HUES64 (cell line): ENCODE data around the gene FUT1. TPM values are rescaled to one million over a fixed set of nuclear protein-coding genes. Genes with fewer than 3 reads are reported as not detected.
"Not testable (repeated sequence)": the region's sequence is repeated elsewhere in the genome, so short reads cannot be mapped to it uniquely, and the experiment has no call there.

Source experiments
- H3K27ac ChIP-seq: 2 replicates; pipeline ENCODE4 v1.7.0; 2013; ENCODE audit warnings: low read depth, low read length, inconsistent platforms
- H3K27me3 ChIP-seq: 2 replicates; pipeline ENCODE4 v1.6.1; 2013; ENCODE audit warnings: mild to moderate bottlenecking, low read length; ENCODE audit not compliant: insufficient read depth
- H3K36me3 ChIP-seq: 2 replicates; pipeline ENCODE4 v1.6.1; 2013; ENCODE audit warnings: mild to moderate bottlenecking, low read length; ENCODE audit not compliant: insufficient read depth
- H3K4me1 ChIP-seq: 2 replicates; pipeline ENCODE4 v1.6.1; 2013; ENCODE audit warnings: mild to moderate bottlenecking, low read length, moderate library complexity; ENCODE audit not compliant: insufficient read depth
- H3K4me3 ChIP-seq: 2 replicates; pipeline ENCODE4 v1.5.1; 2013; ENCODE audit warnings: mild to moderate bottlenecking, low read length, moderate library complexity
- H3K9ac ChIP-seq: 2 replicates; pipeline ENCODE4 v1.6.1; 2013; ENCODE audit warnings: mild to moderate bottlenecking, low read depth, low read length
- H3K9me3 ChIP-seq: 2 replicates; pipeline ENCODE4 v1.6.1; 2013; ENCODE audit warnings: low read depth, low read length; ENCODE audit not compliant: insufficient read depth
- WGBS: fragments of 150-250, 120-280 bp; methylation state at CpG from one replicate; pipeline ENCODE4 v1.1.7; 2013; ENCODE audit warnings: missing lambda C conversion rate; 5-methylcytosine and 5-hydroxymethylcytosine counted together
- polyA plus RNA-seq, 2 experiments: library from polyadenylated mRNA; stranded (reverse); fragments of 50-300 nt; gene quantifications; one replicate each; pipeline ENCODE4 v1.2.3, GENCODE V29; 2013

FUT1 gene
- 2.4 TPM for polyA plus RNA-seq (2013, experiment 1 of 2)
- 2.9 TPM for polyA plus RNA-seq (2013, experiment 2 of 2)

- Histone ChIP-seq H3K9ac (peak within 1 kb of the TSS; percentile 34), H3K36me3 (peaks cover 24% of the 10 kb centered on the region), H3K4me3 (peak within 1 kb of the TSS; percentile 69), H3K27ac (peak within 1 kb of the TSS; percentile 72), H3K27me3 (peaks cover 6% of the 10 kb centered on the region; the same call in 1 of the 2 replicates), H3K9me3 (no peaks in the 10 kb centered on the region), H3K4me1 (peaks cover 7% of the 10 kb centered on the region; the same call in 1 of the 2 replicates)
- WGBS, result 1% methylated on average over 73 of the region's 73 CpGs
Observed at GRCh38 chr19:48752496-48753365, at the start of gene FUT1. Gene FUT1, minus strand, starts transcription at chr19:48752641. Its CDS starts 1,360 bp downstream, at chr19:48751281.

GRCh38 chr19:48799358-48800300 is 47.2 kb upstream of the FUT1 start:
- Histone ChIP-seq H3K9ac (no peak overlapping the region), H3K27ac (peak overlapping the region; percentile 74), H3K27me3 (no peaks in the 10 kb centered on the region), H3K9me3 (no peaks in the 10 kb centered on the region), H3K4me1 (peaks cover 11% of the 10 kb centered on the region), H3K36me3 (no peaks in the 10 kb centered on the region), H3K4me3 (no peak overlapping the region)
- 93% methylated on average over 44 of the region's 44 CpGs for whole genome bisulfite sequencing

DNA sequence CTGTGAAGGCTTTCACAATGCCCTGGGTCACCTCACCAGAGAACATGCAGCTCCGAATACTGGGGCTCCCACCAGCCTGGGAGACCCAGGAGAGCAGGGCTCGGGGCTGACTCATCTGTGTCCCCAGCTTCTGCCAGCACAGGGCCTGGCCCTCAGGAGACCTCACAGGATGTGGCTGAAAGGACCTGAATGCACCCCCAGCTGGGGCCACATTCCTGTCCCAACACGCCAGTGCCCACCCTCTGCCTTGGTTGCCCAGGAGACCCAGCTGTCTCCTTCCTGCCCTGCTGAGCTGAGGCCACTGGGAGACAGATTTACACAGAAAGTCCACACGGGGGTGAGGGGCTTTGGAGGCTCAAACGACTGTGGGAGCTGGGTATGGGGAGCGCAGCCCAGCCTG is 46.5 kb upstream of the FUT1 start:
- H3K36me3 ChIP-seq, result no peaks in the 10 kb centered on the region
- 60% methylated on average over 6 of the region's 6 CpGs for WGBS
- H3K9me3 ChIP-seq, result no peaks in the 10 kb centered on the region
- no peaks in the 10 kb centered on the region for H3K27me3 ChIP-seq
- H3K9ac ChIP-seq, result no peak overlapping the region; the same call in 1 of the 2 replicates
- peaks cover 11% of the 10 kb centered on the region for H3K4me1 ChIP-seq
- peak overlapping the region; percentile 74 for H3K27ac ChIP-seq
- H3K4me3 ChIP-seq, result no peak overlapping the region

DNA sequence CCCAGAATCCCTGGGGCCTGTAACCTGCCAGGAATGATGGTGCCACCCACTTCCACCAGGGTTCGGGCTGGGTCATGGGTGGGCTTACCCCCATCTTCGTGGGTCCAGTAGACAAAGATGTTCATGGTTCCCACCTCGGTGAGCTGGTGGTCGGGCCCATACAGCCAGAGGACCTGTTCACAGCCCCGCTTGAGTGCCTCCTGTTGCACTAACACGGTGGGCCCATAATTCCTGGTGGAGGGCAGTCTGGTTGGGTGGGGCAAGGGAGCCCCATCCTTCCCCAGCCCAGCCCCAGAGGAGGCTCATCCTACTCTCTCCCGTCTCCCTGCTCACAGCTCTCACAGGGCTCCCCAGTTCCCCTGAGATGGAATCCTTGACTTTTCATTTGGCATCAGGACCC is 44.7 kb upstream of the FUT1 start:
- Histone ChIP-seq H3K9me3 (no peaks in the 10 kb centered on the region), H3K9ac (no peak overlapping the region)
- WGBS, result 89% methylated on average over 7 of the region's 7 CpGs

GRCh38 chr19:48796298-48797083 is 44.0 kb upstream of the FUT1 start:
- WGBS, result 95% methylated on average over 19 of the region's 20 CpGs
- Histone ChIP-seq H3K9me3 (no peaks in the 10 kb centered on the region), H3K36me3 (no peaks in the 10 kb centered on the region), H3K27me3 (no peaks in the 10 kb centered on the region), H3K4me1 (peaks cover 11% of the 10 kb centered on the region), H3K4me3 (no peak overlapping the region), H3K27ac (no peak overlapping the region; the same call in 1 of the 2 replicates), H3K9ac (no peak overlapping the region)

More for the DNA sequence above, 44.7 kb upstream of the FUT1 start:
- no peak overlapping the region for H3K27ac ChIP-seq
- H3K27me3 ChIP-seq, result no peaks in the 10 kb centered on the region
- no peak overlapping the region for H3K4me3 ChIP-seq
- H3K4me1 ChIP-seq, result peaks cover 11% of the 10 kb centered on the region
- no peaks in the 10 kb centered on the region for H3K36me3 ChIP-seq

DNA sequence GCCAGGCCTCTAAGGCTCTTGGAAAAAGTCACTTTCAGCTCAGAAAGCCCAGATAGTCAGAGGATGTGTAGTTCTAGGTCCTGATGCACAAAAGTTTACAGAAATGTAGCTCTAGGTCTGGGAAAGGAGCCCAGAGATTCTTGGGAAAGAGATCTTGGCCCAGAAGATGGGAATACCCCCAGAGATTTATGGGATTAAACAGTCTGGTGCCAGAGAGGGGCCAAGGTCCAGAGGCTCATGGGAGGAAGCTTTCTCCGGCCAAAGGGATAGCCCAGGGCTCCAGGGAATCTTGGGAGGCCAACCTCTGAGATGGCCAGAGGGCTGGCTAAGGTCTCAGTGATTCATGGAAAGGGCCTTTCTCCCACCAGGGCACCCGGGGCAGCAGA is 43.2 kb upstream of the FUT1 start:
- Histone ChIP-seq H3K9ac (no peak overlapping the region), H3K27ac (peak overlapping the region; percentile 30; the same call in 1 of the 2 replicates), H3K4me3 (peak overlapping the region; percentile 82; the same call in 1 of the 2 replicates), H3K27me3 (no peaks in the 10 kb centered on the region), H3K36me3 (no peaks in the 10 kb centered on the region), H3K9me3 (no peaks in the 10 kb centered on the region), H3K4me1 (peaks cover 11% of the 10 kb centered on the region)
- WGBS, result 75% methylated on average over 2 of the region's 2 CpGs

DNA sequence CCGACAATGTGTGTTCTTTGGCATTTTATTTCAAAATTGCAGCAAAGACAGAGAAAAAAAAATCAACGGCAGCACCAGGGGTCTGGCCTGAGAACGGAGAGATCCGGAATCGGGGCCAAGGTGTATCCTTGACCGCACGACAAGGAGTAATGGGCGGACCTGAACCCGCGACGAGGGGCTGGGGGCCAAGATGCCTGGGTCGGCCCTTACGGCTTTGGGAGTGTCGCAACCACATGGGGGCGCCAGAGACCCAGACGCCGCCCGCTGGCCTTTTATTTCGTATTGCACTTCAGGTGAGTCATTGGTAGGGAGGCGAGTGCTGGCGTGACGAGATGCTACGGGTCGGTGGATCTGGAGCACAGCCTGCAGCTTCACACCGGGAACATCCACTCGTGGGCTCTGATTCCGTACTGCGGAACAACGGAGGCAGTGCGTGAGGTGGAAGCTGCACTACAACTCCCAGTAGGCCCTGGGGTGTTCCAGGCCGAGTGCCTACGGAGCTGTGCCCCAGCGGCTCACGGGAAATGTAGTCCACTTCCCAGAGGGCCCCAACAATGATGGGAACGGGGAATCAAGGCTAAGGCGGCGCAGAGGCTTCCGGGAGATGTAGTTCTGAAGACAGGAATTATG is 42.7 kb upstream of the FUT1 start:
- H3K27ac ChIP-seq, result peak overlapping the region; percentile 73
- H3K4me3 ChIP-seq, result peak overlapping the region; percentile 82
- H3K9ac ChIP-seq, result peak overlapping the region; percentile 70
- H3K27me3 ChIP-seq, result no peaks in the 10 kb centered on the region
- H3K9me3 ChIP-seq, result no peaks in the 10 kb centered on the region
- peaks cover 11% of the 10 kb centered on the region for H3K4me1 ChIP-seq
- WGBS, result 3% methylated on average over 38 of the region's 38 CpGs
- H3K36me3 ChIP-seq, result no peaks in the 10 kb centered on the region

GRCh38 chr19:48794291-48794690 is 41.9 kb upstream of the FUT1 start:
- no peaks in the 10 kb centered on the region for H3K9me3 ChIP-seq
- no peaks in the 10 kb centered on the region for H3K27me3 ChIP-seq
- H3K36me3 ChIP-seq, result no peaks in the 10 kb centered on the region
- H3K27ac ChIP-seq, result no peak overlapping the region
- H3K4me3 ChIP-seq, result no peak overlapping the region
- WGBS, result 95% methylated on average over 6 of the region's 6 CpGs
- no peak overlapping the region for H3K9ac ChIP-seq
- peaks cover 6% of the 10 kb centered on the region for H3K4me1 ChIP-seq

DNA sequence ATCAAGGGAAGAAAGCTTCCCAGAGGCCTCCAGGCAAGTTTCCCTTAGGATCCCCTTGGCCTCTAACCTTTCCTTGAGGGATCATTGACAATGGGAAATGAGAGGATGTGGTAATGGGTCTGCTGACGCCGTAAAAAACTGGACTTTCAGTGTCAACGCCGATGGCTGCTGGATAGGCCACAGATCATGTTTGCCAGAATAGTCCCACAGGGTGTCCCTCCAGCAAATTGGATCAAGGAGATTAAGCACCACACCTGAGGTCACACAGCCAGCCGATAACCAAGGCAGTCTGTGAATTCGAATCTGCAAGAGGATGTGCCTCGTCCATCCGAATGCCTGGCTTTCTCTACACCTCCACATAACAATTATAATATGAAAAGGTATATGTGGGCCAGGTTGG is 40.8 kb upstream of the FUT1 start:
- H3K27ac ChIP-seq, result no peak overlapping the region
- H3K9ac ChIP-seq, result no peak overlapping the region

DNA sequence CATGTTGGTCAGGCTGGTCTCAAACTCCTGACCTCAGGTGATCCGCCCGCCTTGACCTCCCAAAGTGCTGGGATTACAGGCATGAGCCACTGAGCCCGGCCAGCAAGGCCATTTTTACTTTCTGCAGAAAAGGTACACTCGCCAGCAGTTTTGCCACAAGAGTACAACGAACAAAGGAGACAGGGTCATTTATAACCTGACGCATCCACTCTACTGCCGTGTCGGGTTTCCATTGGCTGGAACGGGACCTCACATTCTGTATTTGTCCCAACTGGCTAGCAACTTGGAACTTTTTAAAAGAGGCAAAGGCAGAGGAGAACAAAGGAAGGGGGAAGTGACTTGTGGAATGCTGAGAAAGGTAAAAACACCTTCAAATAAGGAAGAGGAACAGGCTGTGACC is 34.9 kb upstream of the FUT1 start:
- not testable (repeated sequence) for H3K9me3 ChIP-seq, H3K9ac ChIP-seq, H3K36me3 ChIP-seq, H3K4me3 ChIP-seq, H3K27ac ChIP-seq, H3K27me3 ChIP-seq, H3K4me1 ChIP-seq
- 91% methylated on average over 9 of the region's 9 CpGs for WGBS

More for the DNA sequence above, 40.8 kb upstream of the FUT1 start:
- no peak overlapping the region for H3K4me3 ChIP-seq
- H3K4me1 ChIP-seq, result no peaks in the 10 kb centered on the region
- H3K27me3 ChIP-seq, result no peaks in the 10 kb centered on the region
- no peaks in the 10 kb centered on the region for H3K36me3 ChIP-seq
- no peaks in the 10 kb centered on the region for H3K9me3 ChIP-seq
- 85% methylated on average over 8 of the region's 8 CpGs for WGBS
